GM23338 (cell line): Measurements from ENCODE around the gene JHY.

ENCODE experiments used
- CREB1 ChIP-seq: fragments of 250-450 bp; sonication (Bioruptor Pico); IDR thresholded peaks from 2 replicates; pipeline ENCODE4 v1.5.0; 2020; ENCODE audit warnings: low read depth, mild to moderate bottlenecking, moderate library complexity
- CTCF ChIP-seq, 2 experiments: fragments of 200-600 bp in 1 of 2; sonication (generic) in 1 of 2; conservative IDR thresholded peaks; 2 replicates each; pipeline versions ENCODE4 v1.5.1 to v1.6.1; 2016 to 2017; ENCODE audit warnings: antibody characterized with exemption in 2 of 2, low read depth in 2 of 2, mild to moderate bottlenecking in 2 of 2, moderate library complexity in 1 of 2
- EZH2 ChIP-seq: fragments of 200-600 bp; sonication (generic); IDR thresholded peaks from one replicate; pipeline ENCODE4 v1.8.0; 2017; ENCODE audit warnings: antibody characterized with exemption, mild to moderate bottlenecking, low read depth; ENCODE audit not compliant: unreplicated experiment
- EZH2phosphoT487 ChIP-seq: fragments of 200-600 bp; sonication (generic); IDR thresholded peaks from one replicate; pipeline ENCODE4 v1.8.1; 2018; ENCODE audit warnings: antibody characterized with exemption; ENCODE audit not compliant: unreplicated experiment
- JUNB ChIP-seq: IDR thresholded peaks from one replicate; pipeline ENCODE4 v1.6.1; 2016; ENCODE audit warnings: antibody characterized with exemption; ENCODE audit not compliant: unreplicated experiment
- POLR2AphosphoS5 ChIP-seq: IDR thresholded peaks from 2 replicates; pipeline ENCODE4 v1.6.1; 2016; ENCODE audit warnings: antibody characterized with exemption, low read depth
- STAT1 ChIP-seq: IDR thresholded peaks from one replicate; pipeline ENCODE4 v1.6.1; 2016; ENCODE audit warnings: antibody characterized with exemption; ENCODE audit not compliant: unreplicated experiment
- ZNF114 ChIP-seq: fragments of 250-450 bp; sonication (Bioruptor Pico); IDR thresholded peaks from 2 replicates; pipeline ENCODE4 v1.5.0; 2020; ENCODE audit warnings: mild to moderate bottlenecking, moderate library complexity
- TF ChIP-seq, protein P1 (sequence below): IDR thresholded peaks from one replicate; pipeline ENCODE4 v1.6.1; 2018; ENCODE audit warnings: antibody characterized with exemption; ENCODE audit not compliant: unreplicated experiment

DNA sequence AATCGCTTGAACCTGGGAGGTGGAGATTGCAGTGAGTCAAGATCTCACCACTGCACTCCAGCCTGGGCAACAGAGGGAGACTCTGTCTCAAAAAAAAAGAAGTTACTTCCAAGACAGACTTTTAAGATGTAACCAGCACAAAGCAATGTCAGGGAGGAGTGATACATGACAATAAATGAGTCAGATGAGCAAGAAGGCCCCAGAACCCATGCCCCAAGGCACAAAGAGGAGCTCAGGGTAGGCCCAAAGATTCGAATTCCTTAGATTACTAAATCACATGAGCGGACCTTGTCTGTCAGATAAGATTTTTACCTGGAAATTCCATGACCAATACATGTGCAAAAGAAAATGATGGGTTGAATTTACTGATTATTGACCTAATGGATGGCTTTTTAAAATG, 10.5 kb upstream of the JHY start:
- TF ChIP-seq CTCF (conservative IDR thresholded peaks at IDR 0.05; ENCODE audit: low read depth in 2 of 2) = 0 out of 4 replicates have a peak, but pooled peaks of 1 of the 2 experiments have one; percentile 14
- no peak for TF ChIP-seq POLR2AphosphoS5
- TF ChIP-seq EZH2phosphoT487 = no peak
- no peak for TF ChIP-seq CREB1 (CRISPR knock-in tag)
- TF ChIP-seq, protein P1, sequence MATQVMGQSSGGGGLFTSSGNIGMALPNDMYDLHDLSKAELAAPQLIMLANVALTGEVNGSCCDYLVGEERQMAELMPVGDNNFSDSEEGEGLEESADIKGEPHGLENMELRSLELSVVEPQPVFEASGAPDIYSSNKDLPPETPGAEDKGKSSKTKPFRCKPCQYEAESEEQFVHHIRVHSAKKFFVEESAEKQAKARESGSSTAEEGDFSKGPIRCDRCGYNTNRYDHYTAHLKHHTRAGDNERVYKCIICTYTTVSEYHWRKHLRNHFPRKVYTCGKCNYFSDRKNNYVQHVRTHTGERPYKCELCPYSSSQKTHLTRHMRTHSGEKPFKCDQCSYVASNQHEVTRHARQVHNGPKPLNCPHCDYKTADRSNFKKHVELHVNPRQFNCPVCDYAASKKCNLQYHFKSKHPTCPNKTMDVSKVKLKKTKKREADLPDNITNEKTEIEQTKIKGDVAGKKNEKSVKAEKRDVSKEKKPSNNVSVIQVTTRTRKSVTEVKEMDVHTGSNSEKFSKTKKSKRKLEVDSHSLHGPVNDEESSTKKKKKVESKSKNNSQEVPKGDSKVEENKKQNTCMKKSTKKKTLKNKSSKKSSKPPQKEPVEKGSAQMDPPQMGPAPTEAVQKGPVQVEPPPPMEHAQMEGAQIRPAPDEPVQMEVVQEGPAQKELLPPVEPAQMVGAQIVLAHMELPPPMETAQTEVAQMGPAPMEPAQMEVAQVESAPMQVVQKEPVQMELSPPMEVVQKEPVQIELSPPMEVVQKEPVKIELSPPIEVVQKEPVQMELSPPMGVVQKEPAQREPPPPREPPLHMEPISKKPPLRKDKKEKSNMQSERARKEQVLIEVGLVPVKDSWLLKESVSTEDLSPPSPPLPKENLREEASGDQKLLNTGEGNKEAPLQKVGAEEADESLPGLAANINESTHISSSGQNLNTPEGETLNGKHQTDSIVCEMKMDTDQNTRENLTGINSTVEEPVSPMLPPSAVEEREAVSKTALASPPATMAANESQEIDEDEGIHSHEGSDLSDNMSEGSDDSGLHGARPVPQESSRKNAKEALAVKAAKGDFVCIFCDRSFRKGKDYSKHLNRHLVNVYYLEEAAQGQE = no peak
- no peak for TF ChIP-seq EZH2
- TF ChIP-seq ZNF114 (CRISPR knock-in tag) = no peak
- no peak for TF ChIP-seq JUNB
- no peak for TF ChIP-seq STAT1
